Renal pelvis (tissue), 4 donors: ENCODE results near the gene FBLN5. TPM values are rescaled to one million over a fixed set of nuclear protein-coding genes. Genes with fewer than 3 reads are reported as not detected.
"Not testable (repeated sequence)": the region's sequence is repeated elsewhere in the genome, so short reads cannot be mapped to it uniquely, and the experiment has no call there.

Source experiments
- DNase-seq: peaks from one replicate; pipeline ENCODE4 v3.0.0-alpha.2; 2013
- polyA plus RNA-seq, 3 donors: library from polyadenylated mRNA; unstranded; fragments of 120-200 nt; gene quantifications; one replicate each; pipeline ENCODE4 v1.2.1, GENCODE V29; 2013; ENCODE audit not compliant: insufficient read length in 3 of 3

The FBLN5 gene
- polyA plus RNA-seq, 3 donors: 141 to 166 (median 165) TPM

DNA sequence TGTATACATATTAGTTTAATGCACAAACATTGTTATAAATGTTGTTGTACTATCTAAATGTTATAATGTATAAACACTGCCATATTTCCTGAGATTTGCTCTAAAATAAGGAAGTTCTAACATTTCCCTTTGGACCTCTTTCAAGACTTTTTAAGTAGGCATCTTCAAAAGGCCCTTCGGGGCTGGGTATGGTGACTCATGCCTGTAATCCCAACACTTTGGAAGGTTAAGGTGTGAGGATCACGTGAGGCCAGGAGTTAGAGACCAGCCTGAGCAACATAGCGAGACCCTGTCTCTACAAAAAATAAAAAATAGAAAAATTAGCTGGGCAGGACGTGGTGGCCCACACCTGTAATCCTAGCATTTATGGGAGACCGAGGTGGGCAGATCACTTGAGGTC is 35.5 kb downstream of the FBLN5 start:
- no peak for DNase-seq

DNA sequence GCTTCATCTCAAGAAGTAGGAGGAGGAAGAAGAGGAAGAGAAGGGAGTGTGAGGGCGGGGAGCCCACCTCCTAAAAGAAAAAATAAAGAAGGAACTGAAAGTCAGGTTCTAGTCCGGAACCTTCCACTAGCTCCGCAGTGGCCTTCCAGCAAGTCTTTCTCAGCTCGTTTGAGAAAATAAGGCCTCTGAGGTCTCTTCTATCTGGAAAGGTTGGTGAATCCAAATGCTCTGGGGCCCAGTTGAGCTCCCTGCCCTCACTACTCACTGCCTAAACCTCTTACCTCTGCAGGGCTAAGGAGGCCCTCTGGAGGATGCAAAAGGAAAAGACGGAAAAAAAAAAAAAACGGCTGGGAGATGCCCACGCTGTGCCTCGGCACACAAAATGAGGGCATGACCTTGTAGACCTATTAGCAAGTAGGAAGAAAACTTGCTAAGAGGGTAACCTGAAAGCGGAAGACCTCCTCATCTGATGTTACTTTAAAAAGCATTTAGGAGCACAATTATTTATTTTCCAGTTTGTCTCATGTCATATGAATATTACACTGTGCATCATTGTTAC is 35.9 kb downstream of the FBLN5 start:
- no peak for DNase-seq

DNA sequence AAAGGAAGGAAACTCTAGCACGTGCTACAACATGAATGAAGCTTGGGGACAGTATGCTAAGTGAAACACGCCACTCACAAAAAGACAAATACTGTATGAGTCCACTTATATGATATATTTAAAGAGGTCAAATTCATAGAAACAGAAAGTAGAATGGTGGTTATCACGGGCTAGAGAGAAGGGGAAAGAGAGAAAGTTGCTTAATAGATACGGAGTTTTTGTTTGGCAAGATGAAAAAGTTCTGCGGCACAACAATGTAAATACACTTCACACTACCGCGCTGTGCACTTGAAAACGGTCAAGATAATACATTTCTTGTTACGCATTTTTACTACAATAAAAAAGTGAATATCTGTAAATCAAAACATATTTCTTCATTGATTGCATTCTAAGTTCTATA is 37.3 kb downstream of the FBLN5 start:
- no peak for DNase-seq

DNA sequence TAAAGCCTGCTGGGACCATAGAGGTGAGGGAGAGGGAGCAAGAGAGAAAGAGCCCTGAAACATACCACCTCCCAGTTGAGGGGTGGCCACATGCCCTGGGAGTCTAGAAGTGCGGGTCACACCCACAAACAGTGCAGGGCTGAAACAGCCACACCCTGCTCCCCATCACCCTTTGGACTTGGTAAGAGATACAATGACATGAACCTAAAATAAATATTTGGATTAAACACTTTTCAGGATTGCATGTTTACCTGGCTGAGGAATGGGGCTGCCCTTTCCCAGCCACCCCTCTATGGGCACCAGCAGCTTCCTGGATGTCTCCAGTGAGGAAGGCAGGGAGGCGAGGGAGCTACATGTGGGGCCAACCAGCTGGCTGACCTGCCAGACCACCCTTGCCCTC is 41.1 kb downstream of the FBLN5 start:
- DNase-seq: no peak

DNA sequence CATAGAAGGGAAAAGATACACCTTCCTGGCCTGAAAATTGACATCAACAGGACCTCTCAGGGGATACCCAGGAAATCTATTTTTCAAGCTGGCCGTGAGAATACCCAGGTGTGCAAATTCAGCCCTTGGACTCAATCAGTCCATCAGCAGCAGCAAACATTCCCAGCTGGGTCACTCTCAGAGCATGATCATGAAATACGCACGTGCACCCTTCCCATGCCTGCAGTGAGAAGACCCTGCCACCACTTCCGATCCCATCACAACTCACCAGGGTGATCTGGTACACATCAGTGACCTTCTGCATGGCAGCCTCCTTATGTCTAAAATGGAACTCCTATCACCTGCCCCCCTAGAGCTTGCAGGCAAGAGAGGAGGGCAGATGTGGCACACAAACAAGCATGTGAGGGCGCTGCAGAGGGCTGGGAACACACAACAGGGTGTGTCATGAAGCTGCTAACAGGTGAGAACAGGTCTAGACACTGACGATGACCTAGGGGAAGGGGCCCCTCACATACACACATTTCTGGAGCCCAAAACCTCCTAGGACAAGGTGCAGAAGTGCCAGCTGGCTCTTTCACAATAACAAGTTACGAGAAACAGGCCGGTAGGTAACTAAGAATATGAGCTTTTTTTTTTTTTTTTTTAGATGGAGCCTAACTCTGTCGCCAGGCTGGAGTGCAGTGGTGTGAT is 42.4 kb downstream of the FBLN5 start:
- DNase-seq: no peak

DNA sequence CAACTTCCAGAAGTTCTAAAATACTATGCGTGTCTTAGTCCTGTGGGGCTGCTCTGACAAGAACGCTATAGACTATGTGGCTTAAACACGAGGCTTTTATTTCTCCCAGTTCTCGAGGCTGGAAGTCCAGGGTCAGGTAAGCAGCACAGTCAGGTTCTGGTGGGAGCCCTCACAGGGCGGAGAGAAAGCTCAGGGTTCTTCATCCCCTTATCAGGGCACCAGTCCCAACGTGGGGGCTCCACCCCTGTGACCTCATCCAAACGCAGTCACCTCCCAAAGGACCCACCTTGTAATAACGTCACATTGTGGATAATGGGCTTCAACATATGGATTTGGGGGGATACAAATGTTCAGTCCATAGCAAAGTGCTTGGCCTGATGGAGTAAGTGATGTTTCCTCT is 43.0 kb downstream of the FBLN5 start:
- no peak for DNase-seq

DNA sequence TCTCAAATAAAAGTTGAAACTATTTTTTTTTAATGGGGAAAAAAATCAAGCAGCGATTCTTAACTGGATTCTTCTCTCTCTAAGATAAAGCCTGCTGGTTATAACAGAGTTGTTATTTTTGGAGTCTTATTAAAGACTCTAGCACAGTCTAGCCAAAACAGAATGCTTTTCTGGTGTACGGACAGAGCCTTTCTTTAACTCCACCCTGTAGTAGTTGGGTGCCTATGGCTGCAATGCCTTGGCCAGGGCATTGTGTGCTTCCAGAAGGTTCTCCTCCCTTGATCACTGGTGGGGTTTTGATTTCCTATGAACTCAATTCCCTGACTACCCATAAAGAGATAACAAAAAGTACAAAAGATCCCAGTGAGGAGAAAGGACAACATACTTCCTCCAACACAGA is 44.4 kb downstream of the FBLN5 start:
- DNase-seq: no peak

DNA sequence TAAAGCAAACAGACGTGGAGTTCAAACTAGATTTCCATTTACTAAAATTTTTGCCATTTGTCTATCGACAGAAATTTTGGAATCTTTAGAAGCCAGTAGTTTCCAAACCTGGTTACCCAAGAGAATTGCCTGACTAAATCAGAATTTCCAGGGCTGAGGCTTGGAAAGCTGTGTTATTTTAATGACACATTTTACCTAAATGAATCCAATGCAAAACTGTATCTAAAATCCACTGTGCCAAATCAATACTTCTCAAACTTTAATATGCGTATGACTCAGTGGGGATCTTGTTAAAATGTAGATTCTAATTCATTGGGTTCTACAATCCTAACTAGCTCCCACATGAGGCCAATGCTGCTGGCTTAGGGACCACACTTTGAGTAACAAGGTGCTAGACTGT is 45.2 kb downstream of the FBLN5 start:
- DNase-seq: no peak

DNA sequence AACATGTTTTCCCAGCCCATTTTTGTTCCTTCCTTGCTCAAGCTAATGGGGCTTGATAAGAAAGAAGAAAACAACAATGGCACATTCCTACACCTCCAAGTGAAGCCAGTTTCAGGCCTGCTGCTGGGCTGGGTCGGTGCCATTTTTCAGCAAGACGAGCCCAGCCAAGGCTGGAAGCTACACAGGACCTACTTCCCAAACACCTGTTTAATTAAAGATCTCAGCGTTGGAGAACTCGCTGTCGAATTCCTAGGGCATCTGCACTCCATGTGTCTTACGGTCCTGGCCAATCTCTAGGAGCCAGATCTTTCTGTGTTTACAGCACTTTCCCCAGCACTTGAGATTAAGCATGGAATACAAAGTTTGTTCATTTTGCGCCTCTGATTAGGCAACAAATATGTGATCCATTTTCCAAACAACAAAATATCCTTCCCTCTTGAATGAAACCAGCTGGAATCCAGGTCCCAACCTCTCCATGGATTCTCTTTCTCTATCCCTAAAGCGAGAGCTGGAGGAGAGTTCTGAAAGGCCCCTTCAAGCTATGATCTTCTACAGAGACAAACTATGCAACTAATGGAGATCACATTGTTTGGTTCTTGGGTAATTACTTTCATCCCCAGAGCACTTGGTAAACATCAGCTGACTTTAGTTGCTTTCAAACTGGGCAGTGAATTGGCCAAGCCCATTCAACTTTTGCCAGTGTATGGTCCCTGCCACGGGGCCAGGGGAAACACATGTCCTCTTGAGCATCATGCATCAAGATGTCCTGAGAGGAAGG is 45.9 kb downstream of the FBLN5 start:
- DNase-seq: no peak

DNA sequence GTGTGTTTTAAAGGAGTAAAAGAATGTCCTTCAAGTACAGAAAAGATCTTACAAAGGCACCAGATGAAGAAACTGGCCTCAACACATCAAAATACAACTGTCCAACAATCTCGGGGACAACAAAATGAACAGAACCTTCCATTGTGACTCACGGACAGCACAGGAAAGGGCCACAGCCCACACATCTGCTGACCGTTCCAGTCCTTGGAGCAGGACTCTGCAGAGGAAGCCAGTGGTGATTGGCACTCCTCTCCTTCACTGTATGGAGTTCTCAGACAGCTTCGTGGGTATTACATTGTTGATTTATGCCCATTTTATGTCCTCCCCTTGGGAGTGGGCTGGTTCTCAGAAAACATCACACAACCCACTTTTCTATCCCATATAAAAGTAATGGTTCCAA is 47.7 kb downstream of the FBLN5 start:
- DNase-seq: no peak

DNA sequence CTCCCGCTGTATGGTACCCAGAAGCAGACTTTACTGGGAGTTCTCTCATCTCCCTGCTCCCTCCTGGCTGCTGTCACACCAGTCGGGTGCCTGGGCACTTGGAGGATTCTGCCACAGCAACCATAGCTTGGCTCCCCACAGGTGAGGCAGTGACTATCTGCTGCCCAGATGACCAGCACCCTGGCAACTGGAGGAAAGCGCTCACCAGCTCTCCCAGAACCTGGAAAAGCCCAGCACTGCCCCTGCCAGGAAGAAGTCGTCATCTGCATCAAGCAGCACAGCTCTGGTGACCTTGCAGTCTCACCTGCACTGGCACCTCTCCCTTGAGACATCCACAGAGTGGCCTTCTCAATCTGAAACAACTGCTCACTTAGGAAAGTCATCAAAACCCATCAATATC is 48.3 kb downstream of the FBLN5 start:
- no peak for DNase-seq

DNA sequence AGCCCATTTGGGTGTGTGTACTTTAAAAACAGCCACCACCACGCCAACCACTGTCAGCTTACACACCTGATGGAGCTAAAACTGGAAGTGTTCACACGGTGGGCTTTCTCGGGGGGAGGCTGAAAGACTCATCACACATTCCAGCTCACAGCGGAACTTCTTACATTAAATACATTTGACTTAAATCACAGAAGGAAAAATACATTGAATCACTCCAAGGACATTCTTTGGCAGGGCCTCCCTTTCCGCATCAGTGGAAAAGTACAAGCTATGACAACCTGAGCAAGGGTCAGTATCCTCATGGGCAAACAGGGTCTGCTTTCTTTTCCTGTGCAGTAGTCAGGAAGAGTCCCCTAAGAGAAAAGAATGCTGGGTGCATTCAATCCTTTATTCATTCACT is 49.1 kb downstream of the FBLN5 start:
- DNase-seq: no peak

DNA sequence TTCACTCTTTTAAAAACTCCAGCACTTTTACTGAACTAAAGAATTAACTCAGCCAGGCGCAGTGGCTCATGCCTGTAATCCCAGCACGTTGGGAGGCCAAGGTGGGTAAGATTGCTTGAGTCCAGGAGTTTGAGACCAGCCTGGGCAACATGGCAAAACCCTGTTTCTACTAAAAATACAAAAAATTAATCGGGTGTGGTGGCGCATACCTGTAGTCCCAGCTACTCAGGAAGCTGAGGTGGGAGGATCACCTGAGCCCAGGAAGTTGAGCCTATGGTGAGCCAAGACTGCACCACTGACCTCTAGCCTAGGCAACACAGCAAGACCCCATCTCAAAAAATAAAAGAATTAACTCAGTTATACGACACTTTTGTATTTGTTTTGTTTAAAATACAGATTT is 49.8 kb downstream of the FBLN5 start:
- DNase-seq: not testable (repeated sequence)

DNA sequence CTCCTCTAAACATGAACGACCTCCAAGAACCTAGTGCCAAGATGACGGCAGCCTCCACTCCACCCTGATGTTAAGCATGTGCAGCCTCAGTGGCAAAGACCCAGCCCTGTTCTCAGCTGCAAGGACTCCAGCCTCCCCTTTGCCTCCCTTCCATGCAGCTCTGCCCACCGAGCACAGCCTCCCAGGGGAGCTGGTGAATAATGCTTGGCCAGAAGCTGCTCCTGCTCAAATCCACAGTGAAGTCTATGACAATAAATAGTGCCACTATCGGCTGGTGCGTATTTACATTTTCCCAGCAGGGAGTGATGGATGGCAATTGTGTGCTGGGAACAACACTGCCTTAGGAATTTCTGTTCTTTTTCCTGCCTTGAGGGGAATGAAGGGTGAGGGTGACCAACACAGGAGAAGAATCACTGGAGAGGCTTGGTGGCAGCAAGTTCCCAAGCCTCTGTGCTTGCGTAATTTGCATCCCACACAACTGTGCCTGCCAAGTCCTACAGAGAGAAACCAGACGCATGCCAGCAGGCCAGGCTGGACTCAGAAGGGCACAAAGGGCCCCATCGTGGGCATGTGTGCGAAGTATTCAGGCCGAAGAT is 50.3 kb downstream of the FBLN5 start:
- DNase-seq: no peak

DNA sequence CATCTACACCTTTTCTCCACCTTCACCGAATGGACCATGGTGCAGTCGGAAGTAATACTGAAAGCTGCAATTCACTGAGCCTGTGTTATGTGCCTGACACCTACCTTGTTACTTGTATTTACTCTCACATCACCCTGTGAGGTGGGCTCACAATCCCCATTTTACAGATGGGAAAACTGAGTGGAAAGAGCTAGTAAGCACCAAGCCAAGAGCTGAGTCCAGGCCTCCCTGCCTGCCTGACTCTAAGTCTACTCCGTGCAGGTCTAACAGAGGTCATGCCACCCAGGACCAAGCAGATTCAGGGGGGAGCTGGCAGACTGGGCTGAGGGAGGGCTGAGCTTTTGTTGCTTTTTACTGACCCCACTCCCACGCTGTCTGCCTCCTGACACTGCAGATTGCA is 51.1 kb downstream of the FBLN5 start:
- DNase-seq: no peak

DNA sequence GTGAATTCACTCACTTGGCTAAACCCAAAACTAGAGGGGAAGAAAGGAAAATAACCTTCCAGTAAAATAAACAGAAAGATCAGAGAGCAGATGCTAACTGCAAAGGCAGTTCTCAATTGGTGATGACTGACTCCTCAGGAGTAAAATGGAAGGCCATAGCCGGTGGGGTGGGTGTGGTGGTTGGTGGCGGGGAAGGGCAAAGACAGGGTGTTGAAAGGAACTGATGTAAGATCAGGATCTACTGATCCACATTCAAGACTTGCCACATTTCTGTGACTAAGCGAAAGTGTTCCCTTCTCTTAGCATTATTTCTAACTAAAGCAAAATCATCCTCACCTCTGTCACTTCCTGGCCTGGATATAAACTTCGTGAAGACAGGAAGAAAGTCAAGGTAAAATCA is 53.8 kb downstream of the FBLN5 start:
- DNase-seq: no peak

DNA sequence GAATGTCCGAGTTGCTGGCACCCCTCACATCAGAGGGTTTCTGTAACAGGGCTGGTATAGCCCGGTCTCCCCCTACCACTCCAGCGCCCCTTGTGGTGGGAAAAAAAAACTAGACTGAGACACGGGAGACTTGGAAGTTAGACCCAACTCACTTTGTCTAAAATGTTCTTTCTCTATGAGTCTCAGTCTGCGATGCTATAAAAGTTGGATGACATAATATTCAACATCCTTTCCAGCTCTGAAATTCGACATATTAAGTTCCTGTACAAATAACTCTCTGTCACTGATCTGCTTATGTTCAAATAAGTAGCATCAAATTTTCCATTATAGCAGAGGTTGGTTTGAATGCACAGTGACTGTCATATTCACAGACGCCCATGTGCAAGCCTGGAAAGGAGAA is 54.5 kb downstream of the FBLN5 start:
- DNase-seq: no peak

DNA sequence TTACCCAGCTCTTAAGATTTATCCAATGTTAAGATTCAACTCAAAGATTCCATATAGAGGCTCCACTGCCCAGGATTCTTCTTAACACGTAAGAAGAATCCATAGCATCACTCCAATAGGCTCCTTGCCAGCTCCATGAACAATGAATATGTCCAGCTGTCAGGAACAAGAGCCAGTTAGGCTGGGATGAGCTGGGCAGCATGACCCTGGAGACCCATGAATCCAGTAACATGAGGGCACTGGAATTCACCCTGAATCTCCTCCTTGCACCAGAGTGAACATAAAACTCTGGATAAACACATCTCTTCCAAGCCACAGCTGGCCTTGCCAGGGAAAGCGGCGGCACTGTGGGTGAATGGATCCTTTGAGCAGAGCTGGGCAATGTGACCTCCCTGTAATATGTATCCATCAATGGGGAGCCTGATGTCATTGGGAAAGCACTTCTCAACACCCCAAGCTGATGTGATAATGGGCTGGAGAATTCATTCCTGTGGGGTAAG is 55.7 kb downstream of the FBLN5 start:
- no peak for DNase-seq

DNA sequence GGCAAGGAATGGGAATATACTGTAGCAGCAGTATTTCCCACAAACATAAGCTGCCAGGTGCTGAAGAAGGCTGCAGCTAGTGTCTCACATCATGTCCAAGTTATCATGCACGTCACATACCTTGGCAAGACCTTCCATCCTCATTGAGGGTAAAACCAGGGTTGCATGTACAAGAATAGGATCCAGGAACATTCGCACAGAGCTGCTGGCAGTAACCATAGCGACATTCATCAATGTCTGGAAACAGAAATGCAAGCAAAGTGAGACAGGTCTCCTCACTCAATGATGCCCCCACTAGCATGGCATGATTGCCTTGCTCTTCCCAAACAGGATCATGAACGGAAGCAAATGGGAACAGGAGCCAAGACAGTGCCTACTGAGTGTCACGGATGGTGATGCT is 56.4 kb downstream of the FBLN5 start:
- no peak for DNase-seq

DNA sequence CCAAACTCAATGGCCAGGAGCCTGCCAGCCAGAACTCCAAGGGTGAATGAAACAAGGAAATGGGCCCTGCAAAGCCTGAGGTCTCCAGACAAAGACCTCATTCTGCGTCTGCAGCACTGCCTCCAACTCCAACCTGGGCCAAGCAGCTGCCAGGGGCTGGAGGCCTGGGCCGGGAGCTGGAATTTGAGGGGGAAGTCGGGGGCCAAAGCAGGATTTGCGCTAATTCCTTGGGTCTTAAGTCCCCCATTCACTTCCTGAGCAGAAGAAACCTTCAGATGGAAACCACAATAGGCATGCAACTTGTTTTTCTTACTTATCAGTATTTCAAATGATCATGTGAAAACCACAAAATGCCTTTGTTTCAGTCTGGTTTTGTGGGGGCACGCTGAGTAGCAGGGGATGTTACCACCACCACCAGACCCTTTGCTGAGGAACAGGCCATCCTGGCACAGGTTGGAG is 57.2 kb downstream of the FBLN5 start:
- DNase-seq: no peak

DNA sequence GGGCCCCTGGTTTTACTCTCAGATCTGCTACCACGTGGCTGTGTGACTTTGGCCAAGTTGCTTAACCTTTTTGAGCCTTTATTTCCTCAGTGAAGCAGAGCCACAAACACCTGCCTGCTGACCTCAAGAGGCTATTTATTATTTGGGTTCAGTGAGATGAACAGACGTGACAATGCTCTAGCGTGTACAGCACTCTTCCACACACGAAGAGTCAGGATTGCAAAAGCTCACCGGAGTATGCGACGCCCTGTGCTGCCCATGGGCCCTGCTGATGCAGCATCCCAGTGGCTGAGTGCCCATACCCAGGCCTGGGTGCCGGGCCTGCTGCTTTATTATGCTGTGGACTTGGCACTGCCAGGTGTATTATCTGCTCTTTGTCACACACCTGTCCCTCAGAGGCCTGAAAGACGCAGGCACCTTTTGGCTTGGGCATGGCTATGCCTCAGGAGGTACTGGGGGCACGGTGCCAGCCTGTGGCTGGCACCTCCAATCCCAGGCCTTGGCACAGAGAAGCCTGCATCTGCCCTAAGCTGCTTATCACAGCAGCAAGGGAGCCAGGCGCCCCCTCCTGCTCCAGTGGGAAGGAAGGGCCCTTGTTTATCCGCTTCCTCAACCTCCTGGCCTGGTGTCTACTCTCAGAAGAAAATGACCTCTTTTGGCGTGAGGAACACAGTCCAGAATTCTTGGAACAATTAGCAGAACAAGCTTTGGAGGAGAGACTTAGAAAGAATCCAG is 57.9 kb downstream of the FBLN5 start:
- no peak for DNase-seq
